Measurements from ENCODE around the gene COPG1. TPM values are rescaled to one million over a fixed set of nuclear protein-coding genes. Genes with fewer than 3 reads are reported as not detected.

Gene COPG1
- total RNA-seq, 2 donors from 2014 or later, result 101 to 102 TPM

DNA sequence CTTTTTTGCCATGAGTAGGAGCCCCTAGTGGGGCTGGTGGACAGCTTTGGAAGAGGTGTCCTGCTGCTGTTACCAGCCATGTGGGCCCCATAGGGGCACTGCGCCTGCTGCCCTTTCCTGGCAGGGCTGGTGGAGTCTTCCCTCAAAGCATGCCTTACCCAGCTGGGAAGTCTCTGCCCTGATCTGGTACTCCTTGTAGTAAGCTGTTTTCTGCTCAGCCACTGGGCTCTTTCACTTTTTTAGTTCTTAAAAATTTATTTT is 55.5 kb downstream of the COPG1 start:
- no peaks in the 10 kb centered on the region for H3K9me3 ChIP-seq (ENCODE audit: control insufficient read depth, low read length, poor library complexity, severe bottlenecking)
- H3K27ac Mint-ChIP-seq, result peak overlapping the region; percentile 87
- DNase-seq (no peak), ATAC-seq (no peak)
- no peaks in the 10 kb centered on the region for H3K27me3 Mint-ChIP-seq
- H3K4me3 Mint-ChIP-seq, result no peak overlapping the region
- peaks cover 19% of the 10 kb centered on the region for H3K4me1 Mint-ChIP-seq
- H3K36me3 Mint-ChIP-seq (ENCODE audit: low read depth), result peaks cover 7% of the 10 kb centered on the region

DNA sequence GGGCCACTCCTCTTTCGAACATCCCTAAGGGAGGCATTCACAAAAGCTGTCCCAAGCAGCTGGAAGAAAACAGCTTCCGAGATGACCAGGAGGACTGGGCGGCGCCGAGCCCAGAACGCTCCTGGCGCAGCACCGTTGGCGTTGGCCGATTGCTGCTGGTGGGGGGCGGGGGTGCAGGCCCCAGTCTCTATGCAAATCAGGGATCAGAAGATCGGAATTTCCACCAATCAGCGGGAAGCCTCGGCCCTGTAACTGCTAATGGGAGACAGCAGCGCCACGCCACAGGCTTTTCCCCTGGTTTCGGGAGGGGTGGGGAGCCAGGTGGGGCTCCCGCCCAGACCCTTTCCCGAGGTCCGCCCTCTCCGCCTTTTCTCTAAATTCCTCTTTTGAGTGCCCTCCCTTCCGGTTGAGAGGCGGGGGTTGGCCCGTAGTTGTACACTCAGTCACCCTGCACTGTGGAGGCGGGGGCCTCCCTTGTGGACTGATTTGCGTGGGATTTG is 56.2 kb downstream of the COPG1 start:
- Mint-ChIP-seq H3K27me3 (no peaks in the 10 kb centered on the region), H3K4me3 (peak overlapping the region; percentile 47), H3K27ac (peak overlapping the region; percentile 87), H3K4me1 (peaks cover 19% of the 10 kb centered on the region), H3K36me3 (ENCODE audit: low read depth) (peaks cover 7% of the 10 kb centered on the region)
- DNase-seq (no peak), ATAC-seq (peak; percentile 60)
- H3K9me3 ChIP-seq (ENCODE audit: control insufficient read depth, low read length, poor library complexity, severe bottlenecking), result no peaks in the 10 kb centered on the region

DNA sequence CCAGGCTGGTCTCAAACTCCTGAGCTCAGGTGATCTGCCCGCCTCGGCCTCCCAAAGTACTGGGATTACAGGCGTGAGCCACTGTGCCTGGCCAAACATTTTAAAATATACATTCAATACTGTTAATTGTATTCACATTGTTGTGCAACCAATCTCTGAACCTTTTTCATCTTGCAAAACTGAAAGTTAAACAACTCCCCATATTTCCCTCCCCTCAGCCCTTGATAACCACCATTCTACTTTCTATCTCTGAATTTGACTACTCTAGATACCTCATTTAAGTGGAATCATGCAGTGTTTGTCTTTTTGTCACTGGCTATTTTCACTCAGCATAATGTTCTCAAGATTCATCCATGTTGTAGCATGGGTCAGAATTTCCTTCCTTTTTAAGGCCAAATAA is 59.2 kb downstream of the COPG1 start:
- no peak for ATAC-seq
- peaks cover 28% of the 10 kb centered on the region for H3K4me1 Mint-ChIP-seq
- H3K9me3 ChIP-seq (ENCODE audit: control insufficient read depth, low read length, poor library complexity, severe bottlenecking), result no peaks in the 10 kb centered on the region
- peaks cover 7% of the 10 kb centered on the region for H3K36me3 Mint-ChIP-seq (ENCODE audit: low read depth)
- H3K27ac Mint-ChIP-seq, result no peak overlapping the region
- no peak overlapping the region for H3K4me3 Mint-ChIP-seq
- no peaks in the 10 kb centered on the region for H3K27me3 Mint-ChIP-seq
- DNase-seq, result no peak

DNA sequence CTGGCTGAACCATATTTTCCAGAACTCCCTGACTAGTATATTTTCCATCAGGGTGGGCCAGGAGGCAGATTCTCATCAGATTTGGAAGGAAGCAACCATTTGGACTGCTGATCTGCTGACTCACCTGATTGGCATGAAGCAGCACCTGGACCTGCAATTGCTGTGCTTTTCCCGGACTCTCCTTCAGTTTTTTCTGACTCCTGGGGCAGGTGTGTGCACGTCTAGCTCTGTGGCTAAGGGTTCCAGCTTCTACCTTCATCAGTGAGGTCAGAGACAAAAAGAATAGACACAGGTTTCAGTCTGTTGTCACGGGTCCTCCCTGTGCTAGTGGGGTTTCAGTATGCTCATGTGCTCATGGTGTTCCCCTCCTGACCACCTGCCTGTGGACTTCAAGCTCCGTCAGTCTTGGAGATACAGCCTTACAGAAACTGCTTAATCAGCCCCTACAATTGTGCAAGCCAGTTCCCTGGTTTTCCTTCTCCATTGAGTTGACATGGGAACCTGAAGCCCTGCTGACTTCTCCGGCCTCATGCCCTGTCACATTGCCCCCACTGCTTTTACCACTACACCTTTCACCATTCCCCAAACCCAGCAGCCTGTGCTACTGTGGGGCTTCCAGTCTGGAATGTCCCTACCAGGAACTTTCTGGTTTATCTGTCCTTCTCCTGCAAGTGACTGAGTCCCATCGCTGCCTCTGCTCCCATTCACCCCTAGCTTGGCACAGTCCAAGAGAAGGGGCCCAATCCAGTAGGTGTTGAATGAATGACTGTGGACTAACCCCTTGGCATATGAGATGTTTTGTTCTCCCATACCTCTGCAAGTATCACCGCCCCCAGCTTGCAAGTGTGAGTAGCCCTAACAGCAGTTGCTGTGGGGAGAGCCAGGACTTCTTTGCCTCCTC is 61.0 kb downstream of the COPG1 start:
- Mint-ChIP-seq H3K4me1 (peaks cover 27% of the 10 kb centered on the region), H3K27me3 (no peaks in the 10 kb centered on the region), H3K36me3 (ENCODE audit: low read depth) (no peaks in the 10 kb centered on the region), H3K4me3 (no peak overlapping the region), H3K27ac (peak overlapping the region; percentile 83)
- ATAC-seq (no peak), DNase-seq (no peak)
- no peaks in the 10 kb centered on the region for H3K9me3 ChIP-seq (ENCODE audit: control insufficient read depth, low read length, poor library complexity, severe bottlenecking)

DNA sequence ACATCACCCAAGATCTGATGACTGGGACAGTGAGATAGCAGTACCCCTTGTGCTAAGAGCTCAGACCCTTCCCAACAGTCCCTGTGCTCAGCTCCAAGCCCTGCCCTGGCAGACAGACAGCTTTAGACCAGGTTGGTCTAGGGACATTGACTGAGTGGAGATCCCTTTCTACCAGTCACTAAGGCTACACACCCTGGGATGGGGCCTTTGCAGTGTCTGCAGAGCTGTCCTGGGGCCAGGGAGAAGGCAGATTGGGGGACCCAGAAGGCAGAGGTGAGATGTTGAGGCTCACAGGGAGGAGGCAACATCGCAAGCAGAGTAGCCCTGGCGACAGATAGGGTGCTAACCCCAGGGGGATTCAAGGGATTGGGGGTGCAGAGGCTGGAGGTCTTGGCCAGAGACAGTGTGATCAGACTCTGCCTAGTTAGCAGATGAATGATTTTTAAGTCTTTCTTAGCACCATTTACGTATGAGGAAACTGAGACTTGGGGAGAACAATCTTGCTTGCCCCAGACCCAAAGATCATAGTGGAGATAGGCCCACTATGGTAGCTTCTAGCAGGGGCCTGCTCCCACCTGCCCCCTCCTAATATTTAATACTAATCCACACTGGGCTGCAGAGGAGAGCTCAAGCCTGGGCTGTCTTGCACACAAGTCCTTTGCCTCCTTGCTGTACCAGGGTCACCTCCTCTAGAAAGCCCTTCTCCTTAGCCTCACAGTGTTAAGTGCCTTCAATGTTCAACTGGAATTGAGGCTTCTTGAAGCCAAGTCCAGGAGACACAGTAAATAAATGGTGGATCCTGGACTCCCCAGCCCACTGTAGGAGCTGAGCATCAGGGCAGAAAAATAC is 61.9 kb downstream of the COPG1 start:
- Mint-ChIP-seq H3K4me3 (no peak overlapping the region), H3K4me1 (peaks cover 29% of the 10 kb centered on the region)

DNA sequence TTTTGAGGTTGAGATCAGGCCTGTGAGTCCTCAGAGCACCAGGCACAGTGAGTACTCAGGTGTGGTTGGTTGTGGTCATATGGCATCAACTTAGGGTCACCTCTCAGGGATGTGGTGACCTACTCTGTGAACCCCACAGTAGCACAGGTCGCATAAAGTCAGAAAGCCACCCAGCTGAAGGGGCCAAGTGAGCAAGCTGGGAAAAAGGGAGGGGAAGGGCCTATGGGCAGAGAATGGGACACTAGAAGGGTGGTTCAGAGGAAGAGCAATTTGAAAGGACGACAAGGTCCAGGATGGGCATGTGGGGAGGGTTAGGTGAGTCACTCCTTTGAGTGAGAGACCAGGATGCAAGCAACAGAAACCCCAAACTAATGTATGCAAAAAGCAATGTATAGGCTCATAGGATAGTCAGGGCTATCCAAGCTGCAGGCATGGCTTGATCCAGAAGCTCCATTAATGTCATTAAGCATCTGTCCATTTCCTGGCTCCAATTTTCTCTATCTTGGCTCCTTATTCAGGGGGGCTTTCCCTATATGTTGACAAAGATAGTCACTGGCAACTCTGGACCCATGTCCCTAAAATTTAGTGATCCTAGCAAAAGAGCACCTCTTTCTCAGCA is 62.7 kb downstream of the COPG1 start:
- peaks cover 27% of the 10 kb centered on the region for H3K4me1 Mint-ChIP-seq
- DNase-seq (no peak), ATAC-seq (no peak)
- H3K27ac Mint-ChIP-seq, result peak overlapping the region; percentile 12
- peak overlapping the region; percentile 85 for H3K4me3 Mint-ChIP-seq
- H3K9me3 ChIP-seq (ENCODE audit: control insufficient read depth, low read length, poor library complexity, severe bottlenecking), result no peaks in the 10 kb centered on the region
- H3K27me3 Mint-ChIP-seq, result no peaks in the 10 kb centered on the region
- H3K36me3 Mint-ChIP-seq (ENCODE audit: low read depth), result peaks cover 2% of the 10 kb centered on the region

More for the DNA sequence above, 61.9 kb downstream of the COPG1 start:
- no peaks in the 10 kb centered on the region for H3K27me3 Mint-ChIP-seq
- H3K36me3 Mint-ChIP-seq (ENCODE audit: low read depth), result peaks cover 2% of the 10 kb centered on the region
- ATAC-seq (no peak), DNase-seq (no peak)
- H3K9me3 ChIP-seq (ENCODE audit: control insufficient read depth, low read length, poor library complexity, severe bottlenecking), result no peaks in the 10 kb centered on the region
- peak overlapping the region; percentile 83 for H3K27ac Mint-ChIP-seq

DNA sequence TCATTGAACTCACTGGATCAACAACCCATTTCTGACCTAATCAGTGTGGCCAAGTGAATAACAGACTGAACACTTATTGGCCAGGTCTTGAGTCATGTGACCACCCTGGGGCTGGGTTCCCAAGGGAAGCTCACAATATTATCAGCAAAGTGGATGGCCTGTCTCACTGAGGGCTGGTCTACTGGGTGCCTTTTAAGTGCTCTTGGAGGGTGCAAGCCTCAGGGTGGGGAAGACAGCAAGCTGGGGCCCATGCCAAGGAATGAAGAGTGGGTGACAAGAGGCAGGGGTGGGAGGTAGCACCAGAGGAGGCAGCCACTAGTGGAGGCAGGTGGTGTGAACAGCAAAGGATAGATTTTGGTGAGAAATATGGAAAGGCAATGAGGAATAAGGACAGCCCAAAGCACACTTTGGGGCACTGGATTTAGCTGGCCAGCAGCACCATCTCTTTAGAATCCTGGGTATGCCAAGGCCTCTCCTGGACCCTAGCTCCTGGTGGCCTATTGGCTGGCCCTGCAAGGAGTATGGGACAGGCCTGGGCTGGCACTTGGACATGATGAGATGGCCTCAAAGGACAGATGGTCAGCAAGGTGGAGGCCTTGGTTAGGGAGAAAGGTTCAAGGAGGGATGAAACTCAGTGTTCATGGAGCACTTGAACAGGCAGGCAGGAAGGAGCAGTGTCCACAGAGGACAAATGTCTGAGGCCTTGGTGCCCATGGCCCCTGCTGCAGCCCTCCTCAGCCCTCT is 63.4 kb downstream of the COPG1 start:
- Mint-ChIP-seq H3K27me3 (no peaks in the 10 kb centered on the region), H3K4me1 (peaks cover 27% of the 10 kb centered on the region), H3K36me3 (ENCODE audit: low read depth) (peaks cover 2% of the 10 kb centered on the region), H3K4me3 (peak overlapping the region; percentile 74), H3K27ac (peak overlapping the region; percentile 92)
- no peaks in the 10 kb centered on the region for H3K9me3 ChIP-seq (ENCODE audit: control insufficient read depth, low read length, poor library complexity, severe bottlenecking)
- DNase-seq (no peak), ATAC-seq (peak; percentile 1)

DNA sequence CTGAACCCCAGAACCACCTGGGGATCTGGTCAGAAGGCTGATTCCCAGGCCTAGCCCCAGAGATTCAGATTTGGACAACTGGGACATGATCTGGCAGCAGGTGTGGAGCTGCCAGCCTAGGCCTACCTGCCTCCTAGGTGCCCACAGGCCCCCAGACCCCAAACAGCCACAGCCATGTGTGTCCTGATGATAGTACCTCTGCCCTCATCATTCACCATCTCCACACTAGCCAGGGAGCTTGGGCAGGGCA is 63.9 kb downstream of the COPG1 start:
- no peaks in the 10 kb centered on the region for H3K9me3 ChIP-seq (ENCODE audit: control insufficient read depth, low read length, poor library complexity, severe bottlenecking)
- no peaks in the 10 kb centered on the region for H3K27me3 Mint-ChIP-seq
- no peak for DNase-seq

DNA sequence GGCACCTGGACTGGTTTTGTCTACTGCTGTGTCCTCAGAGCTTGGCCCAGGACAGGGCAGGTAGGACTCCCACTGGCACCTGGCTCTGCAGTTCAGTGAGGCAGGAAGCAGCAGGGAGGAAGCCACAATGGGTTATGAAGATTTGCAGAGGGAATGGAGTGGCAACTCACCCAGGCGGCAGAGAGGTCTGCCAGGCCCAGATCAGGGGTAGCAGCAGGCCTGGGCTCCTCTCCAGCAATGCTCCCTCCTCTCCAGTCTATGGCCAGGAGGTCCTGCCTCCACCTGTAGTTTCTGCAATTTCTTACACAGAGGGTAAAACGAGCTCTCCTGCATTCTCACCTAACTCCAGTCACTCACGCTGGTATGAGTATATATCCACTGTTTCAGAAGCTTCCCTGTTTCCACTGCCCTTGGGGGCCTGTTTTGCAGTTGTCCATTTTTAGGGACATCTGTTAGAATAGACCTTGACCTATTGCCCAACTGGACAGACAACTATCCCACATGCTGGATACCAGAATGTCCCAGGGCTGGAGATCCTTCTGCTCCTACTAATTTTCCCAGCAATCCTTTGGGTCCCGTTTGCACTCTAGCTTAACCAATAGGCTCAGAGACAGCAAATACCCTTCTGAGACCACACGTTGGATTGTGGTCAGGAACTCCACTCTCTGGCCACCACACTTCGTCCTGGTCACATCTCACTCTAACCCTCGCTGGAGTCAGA is 64.4 kb downstream of the COPG1 start:
- peak overlapping the region; percentile 92 for H3K27ac Mint-ChIP-seq
- peak; percentile 18 for ATAC-seq
- peaks cover 2% of the 10 kb centered on the region for H3K36me3 Mint-ChIP-seq (ENCODE audit: low read depth)
- H3K4me3 Mint-ChIP-seq, result peak overlapping the region; percentile 91
- no peaks in the 10 kb centered on the region for H3K27me3 Mint-ChIP-seq
- H3K9me3 ChIP-seq (ENCODE audit: control insufficient read depth, low read length, poor library complexity, severe bottlenecking), result no peaks in the 10 kb centered on the region
- H3K4me1 Mint-ChIP-seq, result peaks cover 25% of the 10 kb centered on the region
- no peak for DNase-seq

More for the DNA sequence above, 63.9 kb downstream of the COPG1 start:
- peak overlapping the region; percentile 92 for H3K27ac Mint-ChIP-seq
- H3K4me1 Mint-ChIP-seq, result peaks cover 27% of the 10 kb centered on the region
- ATAC-seq, result peak; percentile 7
- peak overlapping the region; percentile 91 for H3K4me3 Mint-ChIP-seq
- peaks cover 2% of the 10 kb centered on the region for H3K36me3 Mint-ChIP-seq (ENCODE audit: low read depth)

DNA sequence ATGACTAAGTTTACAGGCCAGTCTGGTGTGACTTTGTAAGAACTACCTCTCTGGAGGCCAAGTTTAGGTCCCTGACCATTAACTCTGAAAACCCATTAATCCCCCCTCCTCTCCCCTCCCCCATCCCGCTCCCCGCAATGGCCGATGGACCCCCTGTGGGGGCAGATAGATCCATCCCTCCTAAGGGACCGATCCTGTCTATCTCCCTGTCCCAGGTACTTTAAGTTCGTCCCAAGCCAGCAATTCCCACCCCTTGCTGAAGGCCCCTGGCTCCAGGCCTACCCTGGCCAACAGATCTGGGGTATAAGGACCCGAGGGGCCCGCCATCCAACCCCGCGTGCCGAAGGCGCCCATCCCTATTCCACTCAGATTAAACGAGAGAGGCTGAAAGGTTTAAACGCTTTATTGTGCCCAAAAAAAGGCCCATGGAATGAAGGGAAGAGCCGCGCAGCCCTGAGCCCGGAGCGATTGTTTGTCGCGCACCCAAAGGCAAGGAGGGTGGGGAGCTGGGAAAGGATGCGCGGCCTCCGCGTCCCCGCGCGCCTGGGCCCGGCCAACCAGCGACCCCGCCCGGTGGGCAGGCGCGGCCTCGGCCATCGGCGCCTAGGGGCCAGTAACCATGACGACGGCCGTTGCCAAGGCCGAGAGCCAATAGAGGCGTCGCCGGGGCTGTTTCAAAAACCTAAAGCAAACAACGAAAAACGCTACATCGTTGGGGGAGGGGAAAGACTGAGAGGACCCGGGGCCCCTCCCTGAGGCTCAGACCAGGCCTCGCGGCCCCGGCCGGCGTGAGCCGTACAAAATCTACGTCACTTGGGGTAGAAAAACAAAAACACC is 65.2 kb downstream of the COPG1 start:
- no peaks in the 10 kb centered on the region for H3K27me3 Mint-ChIP-seq
- H3K4me1 Mint-ChIP-seq, result peaks cover 24% of the 10 kb centered on the region
- no peaks in the 10 kb centered on the region for H3K9me3 ChIP-seq (ENCODE audit: control insufficient read depth, low read length, poor library complexity, severe bottlenecking)
- ATAC-seq (peak; percentile 10), DNase-seq (peak; percentile 17 to 30 (median 24))
- peak overlapping the region; percentile 92 for H3K27ac Mint-ChIP-seq
- peak overlapping the region; percentile 91 for H3K4me3 Mint-ChIP-seq
- H3K36me3 Mint-ChIP-seq (ENCODE audit: low read depth), result peaks cover 2% of the 10 kb centered on the region

DNA sequence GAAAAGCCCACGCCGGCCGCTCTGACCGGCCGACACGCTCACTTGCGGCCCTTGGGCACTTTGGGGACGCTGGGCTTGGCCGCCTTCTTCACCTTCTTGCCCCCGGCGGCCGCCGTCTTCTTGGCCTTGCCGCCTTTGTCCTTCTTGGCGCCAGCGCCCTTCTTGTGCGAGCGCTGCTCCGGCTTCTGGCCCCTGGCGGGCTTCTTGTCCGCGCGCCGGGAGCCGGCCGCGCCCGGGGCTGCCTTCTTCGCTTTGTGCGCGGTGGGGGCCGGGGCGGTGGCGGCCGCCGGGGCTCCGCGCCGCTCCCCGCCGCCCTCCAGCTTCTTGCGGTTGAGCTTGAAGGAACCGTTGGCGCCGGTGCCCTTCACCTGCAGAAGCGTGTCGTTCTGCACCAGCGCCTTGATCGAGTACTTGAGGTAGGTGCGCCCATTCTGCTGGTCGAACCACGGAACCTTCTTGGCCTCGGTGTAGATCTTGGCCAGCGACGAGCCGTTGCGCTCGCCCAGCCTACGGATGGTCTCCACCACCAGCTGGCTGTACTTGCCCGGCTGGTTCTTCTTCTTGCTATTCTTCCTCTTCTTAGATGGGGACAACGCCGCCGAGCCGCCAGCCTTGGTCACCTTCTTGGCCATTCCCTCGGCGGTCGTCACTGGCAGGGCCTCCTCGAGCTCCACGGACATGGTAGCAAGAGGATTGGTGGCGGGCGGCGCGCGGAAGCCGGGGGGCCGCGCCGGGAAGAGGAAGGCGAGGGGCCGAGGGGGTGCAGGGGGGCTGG is 66.0 kb downstream of the COPG1 start:
- Mint-ChIP-seq H3K27ac (peak overlapping the region; percentile 92), H3K4me3 (peak overlapping the region; percentile 91), H3K27me3 (no peaks in the 10 kb centered on the region), H3K4me1 (peaks cover 24% of the 10 kb centered on the region), H3K36me3 (ENCODE audit: low read depth) (peaks cover 2% of the 10 kb centered on the region)
- ATAC-seq (peak; percentile 9), DNase-seq (peak in 1 of 3 donors; percentile 23)
- H3K9me3 ChIP-seq (ENCODE audit: control insufficient read depth, low read length, poor library complexity, severe bottlenecking), result no peaks in the 10 kb centered on the region

All from T-helper 17 cell (primary cell).